GM19452 (cell line): ENCODE data around the gene USF3.
"Not testable (repeated sequence)": the region's sequence is repeated elsewhere in the genome, so short reads cannot be mapped to it uniquely, and the experiment has no call there.

Experiments
- ATAC-seq: cut with Tn5 transposase; IDR thresholded peaks from one replicate; pipeline ENCODE4 v1.9.1; 2021; ENCODE audit not compliant: unreplicated experiment

The USF3 gene

DNA sequence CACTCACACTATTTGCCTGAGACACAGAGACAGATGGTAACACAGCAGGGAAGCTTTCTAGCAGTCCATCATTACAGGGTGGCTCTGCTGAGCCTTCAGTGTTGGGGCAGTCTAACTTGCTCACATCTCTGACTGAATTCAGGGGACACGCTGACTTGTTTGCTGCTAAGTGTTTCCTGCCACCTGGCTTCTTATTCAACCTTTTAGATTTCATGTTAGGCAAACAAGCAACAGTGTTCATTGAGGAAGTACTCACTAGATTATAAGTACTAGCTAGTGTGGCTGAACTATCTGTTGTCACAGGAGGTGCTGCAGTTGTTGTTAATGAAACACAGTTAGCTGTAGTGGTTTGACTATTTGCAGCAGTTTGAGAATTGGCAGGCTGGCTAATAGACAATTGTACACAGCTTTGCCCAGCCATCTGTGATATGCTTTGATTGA is 37.3 kb downstream of the USF3 start:
- ATAC-seq = no peak

DNA sequence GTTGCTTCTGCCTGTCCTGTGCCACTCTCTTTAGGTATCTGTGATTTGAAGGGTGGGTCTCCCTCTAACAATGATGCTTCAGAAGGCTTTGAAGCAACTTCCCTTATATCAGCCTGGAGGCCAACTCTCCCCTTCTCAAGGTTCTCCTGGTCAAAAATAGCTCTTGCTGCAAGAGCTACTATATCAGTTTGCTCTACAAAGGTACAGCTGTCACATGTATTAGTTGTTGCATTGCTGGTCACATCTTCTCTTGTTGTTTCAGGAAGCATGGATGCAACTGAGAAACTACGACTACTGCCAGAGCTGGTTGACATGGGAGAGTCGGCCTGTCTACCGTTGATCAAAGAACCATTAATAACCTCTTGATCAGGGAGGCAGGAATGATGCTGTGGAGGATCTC is 38.3 kb downstream of the USF3 start:
- no peak for ATAC-seq

DNA sequence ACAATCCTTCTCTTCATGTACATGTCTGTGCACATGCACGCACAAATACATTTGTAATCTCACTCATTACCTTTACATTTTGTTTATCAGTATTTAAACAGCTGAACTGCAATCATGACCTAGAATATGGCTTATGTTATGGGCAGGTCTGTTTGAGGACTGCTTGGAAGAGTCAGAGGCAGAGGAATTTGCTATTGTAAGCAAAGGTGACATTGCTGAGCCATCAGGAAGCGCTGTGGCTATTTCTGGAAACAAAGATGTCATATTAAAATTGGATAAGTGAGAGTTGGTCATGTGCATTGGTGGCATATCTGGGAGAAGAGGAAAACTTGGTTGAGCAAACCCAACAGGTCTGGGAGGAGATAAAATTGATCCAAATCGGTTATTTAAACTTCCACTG is 41.6 kb downstream of the USF3 start:
- ATAC-seq = no peak

DNA sequence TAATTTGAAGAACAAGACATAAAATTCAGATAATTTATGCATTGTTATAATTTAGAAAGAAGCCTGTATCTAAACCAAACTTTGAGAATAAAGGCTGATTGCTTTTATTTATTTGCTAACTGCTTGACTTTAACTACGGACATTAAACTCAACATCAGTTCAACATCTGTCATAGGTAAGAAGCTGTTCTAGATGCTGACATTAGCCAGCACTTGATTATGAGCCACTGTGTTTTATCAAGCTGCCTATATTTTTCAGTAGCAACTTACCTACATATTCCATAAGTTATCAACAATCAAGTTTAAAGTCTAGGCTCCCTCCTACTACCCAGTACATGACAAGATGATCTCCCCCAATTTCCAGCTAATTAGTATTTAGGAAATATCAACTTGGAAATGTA is 42.1 kb downstream of the USF3 start:
- ATAC-seq = no peak

DNA sequence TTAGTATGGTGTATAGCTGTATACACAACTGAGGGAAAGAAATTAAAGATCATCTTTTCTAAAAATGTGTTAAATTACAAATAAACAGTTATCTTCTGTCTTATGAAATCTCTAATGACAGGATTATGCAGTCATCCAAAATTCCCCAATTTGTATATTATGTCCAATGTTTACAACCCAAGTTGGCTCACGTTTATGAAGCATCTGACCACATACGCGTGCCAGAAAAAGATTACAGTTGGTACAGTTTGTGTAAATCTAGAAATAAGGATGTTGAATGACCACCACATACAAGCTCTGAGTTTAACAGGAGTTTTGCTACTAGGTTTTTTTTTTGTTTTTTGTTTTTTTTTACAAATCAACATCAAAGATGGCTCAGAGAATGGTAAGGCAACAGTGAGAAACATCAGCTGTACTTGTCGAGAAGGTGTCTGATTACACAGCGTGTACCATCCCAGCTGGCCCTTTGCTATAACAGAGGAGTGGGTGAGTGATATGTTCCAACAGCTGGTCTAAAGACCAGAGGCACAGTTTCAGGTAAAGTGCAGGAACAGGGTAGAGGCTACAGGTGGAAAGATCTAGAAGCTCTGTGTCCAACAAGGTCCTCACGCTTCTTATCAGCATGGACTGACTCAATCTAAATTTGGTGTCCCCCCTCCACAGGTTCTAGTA is 47.1 kb downstream of the USF3 start:
- no peak for ATAC-seq

DNA sequence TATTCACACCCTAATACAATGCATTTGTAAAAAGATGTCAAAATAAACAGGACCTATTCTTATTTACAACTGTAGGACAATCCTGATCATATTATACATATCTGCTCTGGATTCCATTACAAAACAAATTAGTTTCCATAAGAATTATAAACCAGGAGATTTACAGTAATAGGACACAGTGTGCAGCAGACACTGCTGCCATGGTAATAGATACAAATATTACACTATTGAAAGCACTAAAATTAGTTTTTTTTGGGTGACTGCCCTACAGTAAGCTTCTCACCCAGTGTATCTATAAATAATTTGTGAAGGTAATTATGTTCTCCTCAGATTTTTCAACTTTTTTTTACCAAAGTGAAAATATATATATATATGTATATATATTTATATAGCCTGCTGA is 47.9 kb downstream of the USF3 start:
- ATAC-seq = no peak

DNA sequence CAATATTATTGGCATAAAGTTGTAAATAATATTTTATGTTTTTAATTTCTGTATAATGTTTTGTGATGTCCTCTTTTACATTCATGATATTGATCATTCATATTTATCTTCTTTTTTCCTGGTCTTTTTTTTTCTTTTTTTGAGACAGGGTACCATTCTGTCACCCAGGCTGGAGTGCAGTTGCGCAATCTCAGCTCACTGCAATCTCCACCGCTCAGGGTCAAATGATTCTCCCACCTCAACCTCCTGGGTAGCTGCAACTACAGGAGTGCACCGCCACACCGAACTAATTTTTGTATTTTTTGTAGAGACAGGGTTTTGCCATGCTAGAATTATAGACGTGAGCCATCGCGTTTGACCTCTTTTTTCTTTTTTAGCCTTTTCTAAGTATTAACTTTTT is 52.9 kb downstream of the USF3 start:
- no peak for ATAC-seq

DNA sequence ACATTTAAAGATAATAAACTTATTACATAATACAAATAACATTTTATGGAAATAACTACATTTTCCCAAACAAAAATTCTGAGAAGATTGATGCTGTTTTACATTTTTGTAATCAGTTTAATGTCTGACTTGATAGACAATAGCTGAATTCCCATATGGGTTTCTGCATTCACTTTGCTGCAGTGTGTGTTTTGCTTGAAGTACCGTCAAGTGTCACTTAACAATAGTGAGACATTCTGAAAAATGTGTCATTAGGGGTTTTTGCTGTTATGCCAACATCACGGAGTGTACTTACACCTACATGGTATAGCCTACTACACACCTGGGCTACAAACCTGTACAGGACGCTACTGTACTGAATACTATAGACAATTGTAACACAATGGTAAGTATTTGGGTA is 57.5 kb downstream of the USF3 start:
- ATAC-seq = no peak

DNA sequence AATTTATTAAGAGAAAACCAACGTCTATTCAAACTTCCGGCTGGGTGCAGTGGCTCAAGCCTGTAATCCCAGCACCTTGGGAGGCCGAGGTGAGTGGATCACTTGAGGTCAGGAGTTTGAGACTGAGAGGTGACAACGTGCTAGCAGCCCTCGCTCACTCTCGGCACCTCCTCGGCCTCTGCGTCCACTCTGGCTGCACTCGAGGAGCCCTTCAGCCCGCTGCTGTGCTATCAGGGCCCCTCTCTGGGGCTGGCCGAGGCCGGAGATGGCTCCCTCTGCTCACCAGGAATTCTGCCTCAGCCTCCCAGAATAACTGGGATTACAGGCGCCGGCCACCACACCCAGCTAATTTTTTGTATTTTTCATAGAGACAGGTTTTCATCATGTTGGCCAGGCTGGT is 58.7 kb downstream of the USF3 start:
- no peak for ATAC-seq

DNA sequence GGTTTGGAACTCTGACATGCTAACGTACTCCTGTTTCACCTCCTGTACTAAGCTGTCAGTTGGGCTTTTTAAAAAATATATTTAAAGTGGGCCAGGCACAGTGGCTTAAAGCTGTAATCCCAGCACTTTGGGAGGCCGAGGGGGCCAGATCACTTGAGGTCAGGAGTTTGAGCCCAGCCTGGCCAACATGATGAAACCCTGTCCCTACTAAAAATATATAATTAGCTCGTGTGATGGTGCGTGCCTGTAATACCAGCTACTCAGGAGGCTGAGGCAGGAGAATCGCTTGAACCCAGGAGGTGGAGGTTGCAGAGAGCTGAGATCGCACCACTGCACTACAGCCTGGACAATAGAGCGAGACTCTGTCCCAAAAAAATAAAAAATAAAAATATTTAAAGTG is 60.4 kb downstream of the USF3 start:
- ATAC-seq = not testable (repeated sequence)

DNA sequence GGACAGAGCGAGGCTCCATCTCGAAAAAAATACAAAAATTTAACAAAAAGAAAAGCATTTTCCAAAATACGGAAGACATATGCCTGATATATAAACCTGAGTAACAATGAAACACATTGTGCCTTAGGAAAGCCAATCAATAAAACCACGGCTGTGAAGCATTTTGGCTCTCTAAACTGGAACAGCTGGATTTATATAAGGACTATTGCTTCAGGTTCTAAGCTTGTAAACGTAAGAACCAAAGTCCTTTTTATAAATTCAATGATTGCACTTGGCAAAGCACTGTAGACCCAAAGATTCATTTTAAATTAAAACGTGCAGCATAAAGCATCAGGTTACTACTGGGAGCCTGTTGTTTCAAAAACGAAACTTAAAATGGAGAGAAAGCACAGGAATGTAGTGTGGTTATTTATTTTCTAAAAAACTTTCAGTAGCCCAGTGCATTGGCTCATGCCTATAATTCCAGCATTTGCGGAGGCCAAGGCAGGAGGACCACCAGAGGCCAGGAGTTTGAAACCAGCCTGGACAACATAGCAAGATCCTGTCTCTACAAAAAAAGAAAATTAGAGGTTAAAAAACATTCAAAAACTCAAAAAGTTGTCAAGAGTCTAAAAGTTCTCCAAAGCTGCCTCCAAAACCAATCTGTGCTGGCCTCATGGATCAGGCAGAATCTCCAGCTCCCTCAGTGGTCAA is 61.5 kb downstream of the USF3 start:
- no peak for ATAC-seq

DNA sequence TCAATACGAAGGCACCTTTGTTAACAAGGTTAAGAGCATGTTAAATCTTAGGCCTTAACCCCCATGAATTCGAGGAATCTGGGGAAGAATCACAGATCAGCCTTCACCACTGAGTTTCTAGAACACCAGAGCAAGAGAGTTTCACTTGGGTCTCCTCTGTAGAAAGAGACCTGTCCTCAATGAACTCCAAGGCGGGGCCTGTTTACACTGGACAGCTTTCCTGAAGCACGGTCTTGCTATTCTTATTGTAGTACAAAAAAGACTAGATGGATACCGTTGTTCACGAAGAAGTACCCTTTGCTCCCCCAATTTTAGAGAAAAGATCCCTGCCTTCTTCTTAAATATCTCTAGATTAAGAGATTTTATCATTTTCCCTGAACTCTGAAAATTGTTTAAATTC is 64.9 kb downstream of the USF3 start:
- ATAC-seq = no peak

DNA sequence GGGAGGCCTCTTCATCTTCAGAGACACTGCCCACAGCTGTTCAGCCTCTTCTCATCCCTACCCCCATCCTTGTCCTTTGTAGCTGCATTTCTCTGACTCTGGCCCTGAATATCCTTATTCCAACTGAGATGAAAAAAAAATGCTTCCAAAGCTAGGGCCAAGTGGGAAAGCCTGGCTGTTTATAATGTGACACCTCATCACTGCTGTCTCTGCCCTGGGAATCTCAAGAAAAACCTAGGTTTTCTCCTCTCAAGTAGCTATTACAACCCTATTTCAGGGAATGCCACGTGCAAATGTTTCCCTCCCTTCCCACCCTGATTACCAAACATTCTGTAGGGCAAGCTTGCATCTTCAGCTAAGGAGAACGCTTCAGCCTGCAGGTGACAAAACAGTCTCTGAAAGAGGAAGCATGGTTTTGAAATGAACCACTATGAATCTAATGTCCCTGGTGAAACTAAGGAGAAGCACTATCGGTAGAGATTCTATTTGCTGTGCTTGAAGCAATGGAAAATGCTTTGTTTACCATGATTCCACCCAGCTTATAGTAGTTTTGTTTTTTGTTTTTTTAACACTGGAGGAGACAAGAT is 65.4 kb downstream of the USF3 start:
- no peak for ATAC-seq

DNA sequence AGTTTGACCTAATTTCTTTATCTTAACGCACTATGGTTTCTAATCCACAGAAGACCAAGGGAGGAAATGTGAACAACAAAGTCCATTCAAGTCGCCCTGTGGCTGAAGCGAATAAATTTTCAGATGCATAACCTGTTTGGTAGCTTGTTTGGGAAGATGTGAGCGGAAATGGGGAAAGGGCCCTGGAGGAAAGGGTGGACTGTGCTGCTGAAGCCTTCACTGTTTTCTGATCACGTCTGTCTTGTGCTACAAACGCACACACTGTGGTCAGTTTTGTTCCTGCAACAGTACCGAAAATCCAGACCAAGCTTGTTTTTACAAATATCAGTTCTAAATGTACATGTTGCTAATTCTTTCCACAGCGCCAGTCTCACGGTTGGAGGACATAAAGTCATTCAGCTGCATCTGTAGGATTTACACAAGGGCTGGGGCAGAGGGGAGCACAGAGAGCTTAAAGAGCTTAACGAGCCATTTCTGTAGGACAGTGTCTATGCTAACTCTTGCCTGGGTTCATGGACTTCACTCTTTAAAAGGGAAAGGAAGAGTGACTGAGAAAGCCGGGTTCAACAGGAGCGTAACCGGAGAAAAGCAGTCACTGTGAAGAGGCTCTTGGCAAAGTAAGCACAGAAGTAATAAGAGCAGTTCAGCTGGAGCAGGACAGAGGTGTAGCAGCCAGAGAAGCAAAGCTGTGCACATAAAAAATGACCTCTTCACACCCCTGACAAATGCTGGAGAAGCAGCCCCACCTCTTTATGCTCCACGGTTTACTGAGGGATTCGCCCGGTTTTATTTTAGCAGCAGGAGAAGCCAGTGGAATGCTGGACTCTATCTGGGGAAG is 66.6 kb downstream of the USF3 start:
- ATAC-seq = no peak

DNA sequence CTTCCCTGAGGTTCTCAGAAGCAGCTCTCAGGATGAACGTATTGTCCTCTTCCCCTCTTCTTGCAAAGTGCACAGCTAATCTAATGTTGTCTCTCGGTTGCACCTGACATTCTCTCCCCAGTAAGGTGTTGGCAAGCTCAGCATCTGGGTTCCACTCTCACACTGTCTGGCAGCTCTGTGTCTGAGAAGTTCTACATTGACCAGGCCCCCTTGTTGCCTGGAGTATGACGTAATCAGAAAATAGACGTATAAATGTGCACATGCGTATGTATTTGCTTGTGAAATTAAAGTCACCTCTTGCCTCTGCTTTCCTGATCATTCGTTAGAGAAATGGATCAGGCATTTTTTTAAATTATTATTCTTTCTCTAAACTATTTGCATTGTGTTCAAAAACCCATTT is 67.7 kb downstream of the USF3 start:
- no peak for ATAC-seq

DNA sequence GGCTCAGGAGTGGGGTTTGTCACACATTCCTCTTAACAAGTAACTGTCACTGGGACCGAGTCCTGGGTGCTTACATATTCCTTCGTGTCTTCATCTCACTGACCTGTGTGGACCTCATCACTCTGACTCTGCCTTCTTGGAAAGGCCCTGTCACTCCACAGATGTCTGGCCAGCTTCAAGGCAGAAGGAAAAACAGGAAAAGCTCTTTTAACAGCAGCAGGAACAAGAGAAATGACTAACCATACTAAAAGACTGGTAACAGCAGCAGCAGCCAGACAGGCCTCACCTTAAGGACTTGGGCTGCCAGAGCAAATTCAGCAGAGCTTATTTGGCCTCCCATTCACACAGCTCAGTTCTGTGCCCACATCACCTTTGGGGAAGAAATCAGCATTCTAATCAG is 68.1 kb downstream of the USF3 start:
- no peak for ATAC-seq

DNA sequence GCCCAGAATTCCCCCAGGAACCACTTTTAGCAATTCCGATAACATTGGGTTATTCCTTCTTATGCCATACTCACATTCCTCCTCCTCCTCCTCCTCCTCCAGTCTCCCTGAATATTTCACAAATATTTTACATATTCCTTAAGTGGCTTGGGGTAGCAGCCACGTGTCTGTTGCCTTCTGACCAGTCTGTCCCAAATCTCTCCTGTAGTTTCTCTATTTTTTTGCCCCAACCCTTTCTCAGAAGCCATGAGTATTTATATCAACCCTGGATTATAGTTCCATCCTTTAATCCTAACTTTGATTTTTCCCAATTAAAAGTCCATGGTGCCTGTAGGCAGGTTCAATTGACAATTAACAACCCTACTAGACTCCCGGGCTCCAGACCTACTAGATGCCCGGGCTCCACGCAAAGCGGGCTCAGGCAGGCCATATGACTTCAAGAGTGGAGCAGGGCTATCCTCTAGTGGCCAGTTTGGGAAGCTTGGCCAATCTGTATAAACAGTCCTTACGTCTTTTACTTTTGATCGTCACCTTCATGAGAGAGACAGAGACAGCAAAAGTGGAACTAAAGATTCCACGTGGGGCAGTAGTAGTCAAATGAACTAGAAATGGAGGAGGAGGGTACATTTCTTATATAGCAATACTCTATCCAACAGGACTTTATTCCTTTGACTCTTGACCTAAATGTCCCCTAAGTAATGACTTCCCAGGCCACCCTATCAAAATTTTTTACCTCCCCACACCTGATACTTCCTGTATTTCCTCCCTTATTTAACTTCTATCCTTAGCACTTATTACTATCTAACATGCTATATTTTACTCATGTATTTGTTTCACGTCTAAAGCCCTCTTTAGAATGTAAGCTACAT is 69.7 kb downstream of the USF3 start:
- no peak for ATAC-seq

DNA sequence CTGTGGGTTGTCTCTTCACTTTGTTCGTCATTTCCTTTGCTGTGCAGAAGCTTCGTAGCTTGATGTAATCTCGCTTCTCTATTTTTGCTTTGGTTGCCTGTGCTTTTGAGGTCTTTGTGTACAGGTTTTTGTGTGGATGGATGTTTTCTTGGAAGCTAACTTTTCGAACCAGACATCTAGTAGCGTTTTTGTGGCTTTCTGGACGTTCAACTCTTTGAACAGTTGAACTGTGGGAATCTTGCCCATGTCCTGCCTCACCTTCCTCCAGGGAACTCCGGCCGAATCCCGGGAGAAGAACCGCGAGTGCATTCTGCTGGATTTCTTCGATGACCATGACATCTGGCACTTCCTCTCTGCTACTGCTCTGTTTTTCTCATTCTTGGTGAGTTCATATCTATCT is 70.6 kb downstream of the USF3 start:
- no peak for ATAC-seq

DNA sequence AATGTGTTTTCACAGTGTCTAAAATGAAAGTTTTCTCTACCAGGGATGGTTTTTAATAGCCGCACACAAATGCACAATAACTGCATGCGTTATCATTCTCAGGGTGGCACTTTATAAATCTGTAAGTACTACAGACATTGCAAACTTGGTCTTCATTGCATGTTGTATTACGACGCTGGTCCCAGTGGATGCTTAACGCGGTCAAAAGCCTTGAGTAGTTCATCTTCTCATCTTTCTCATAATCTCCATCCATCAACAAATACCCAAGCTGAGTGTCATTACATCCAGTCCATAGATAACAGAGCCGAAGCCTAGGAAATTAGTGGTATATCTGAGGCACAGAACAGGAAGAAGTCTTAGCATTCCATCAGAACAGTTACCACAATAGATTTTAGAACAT is 72.6 kb downstream of the USF3 start:
- no peak for ATAC-seq

DNA sequence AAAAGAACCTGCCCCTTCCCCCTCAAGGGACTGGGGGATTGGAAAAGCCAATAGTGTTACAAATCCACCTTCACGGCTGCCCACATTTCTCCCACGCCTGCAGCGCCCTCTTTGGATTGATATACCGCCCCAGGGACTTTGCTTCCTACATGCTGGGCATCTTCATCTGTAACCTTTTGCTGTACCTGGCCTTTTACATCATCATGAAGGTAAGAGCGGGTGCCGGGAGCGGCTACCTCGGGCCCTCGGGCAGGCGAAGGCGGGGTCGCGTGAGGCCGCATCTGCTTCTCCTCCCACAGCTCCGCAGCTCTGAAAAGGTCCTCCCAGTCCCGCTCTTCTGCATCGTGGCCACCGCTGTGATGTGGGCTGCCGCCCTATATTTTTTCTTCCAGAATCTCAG is 73.1 kb downstream of the USF3 start:
- ATAC-seq = no peak

DNA sequence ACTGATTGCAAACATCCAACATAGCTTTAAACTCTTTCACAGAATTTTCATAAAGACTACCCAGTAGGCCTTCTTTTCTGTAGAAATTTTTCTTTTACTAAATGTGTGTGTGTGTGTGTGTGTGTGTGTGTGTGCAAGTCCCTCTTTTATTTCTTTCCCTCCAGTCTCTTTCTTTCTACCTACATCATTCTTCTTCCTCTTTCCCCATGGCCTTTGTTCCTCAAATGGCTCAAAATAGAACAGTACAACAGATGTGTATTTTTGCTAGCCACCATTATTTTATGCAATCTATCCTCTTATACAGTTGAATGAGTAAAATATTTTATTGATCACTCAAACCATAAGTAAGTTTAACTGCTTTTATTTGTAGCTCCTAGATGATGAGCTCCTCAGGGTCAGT is 76.4 kb downstream of the USF3 start:
- ATAC-seq = no peak
